ENCODE results near the gene TGFBR3.

Gene TGFBR3

DNA sequence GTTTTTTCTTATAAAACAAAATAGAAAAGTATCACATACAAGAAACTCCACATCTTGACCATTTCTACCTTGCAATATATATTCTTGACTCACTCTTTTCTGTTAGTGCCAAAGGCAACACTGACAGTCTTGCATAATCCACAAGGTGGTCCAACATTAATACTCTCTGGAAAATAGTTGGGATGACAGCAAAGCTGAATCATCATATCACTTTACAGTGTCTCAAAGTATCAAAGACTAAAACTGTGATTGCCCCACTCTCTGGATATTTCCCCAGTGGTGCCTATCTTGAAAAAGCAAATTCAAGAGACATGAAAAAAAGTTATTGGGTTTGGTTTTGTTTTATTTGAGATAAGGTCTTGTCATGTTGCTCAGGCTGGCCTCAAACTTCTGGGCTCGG, 14.6 kb upstream of the TGFBR3 start:
- Histone ChIP-seq H3K4me1 (ENCODE audit: control insufficient read depth in 1 of 2, insufficient read depth in 2 of 2, low read length in 2 of 2) (peaks cover 6 to 10% of the 10 kb centered on the region in 2 donors), H3K9me3 (ENCODE audit: control insufficient read depth in 1 of 2, low read length in 2 of 2) (no peaks in the 10 kb centered on the region), H3K4me3 (ENCODE audit: low read depth in 1 of 2, low read length in 2 of 2) (no peak overlapping the region), H3K36me3 (ENCODE audit: control insufficient read depth in 1 of 2, insufficient read depth in 2 of 2, low read length in 2 of 2) (no peaks in the 10 kb centered on the region), H3K27ac (ENCODE audit: low read length) (no peak overlapping the region), H3K27me3 (ENCODE audit: low read depth, low read length) (no peaks in the 10 kb centered on the region)

DNA sequence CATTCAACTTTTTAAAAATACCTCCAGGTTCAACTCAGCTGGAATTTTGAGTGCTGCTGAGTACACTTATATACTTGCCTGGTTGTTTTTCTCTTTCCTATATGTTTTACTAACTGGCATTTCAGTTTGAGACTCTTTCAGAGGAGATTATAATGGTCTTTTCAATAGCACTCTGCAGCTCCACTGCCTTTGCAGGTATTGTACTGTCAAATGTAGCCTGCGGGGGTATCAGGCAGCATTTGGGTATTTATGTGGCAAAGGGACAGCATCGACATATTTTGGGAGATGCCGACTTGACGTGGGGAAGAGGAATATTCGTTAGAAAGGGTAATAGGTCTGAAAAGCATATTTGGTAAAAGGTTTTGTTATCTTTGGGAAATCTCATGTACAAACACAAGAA, 11.1 kb upstream of the TGFBR3 start:
- peaks cover 6 to 13% of the 10 kb centered on the region in 2 donors for H3K4me1 ChIP-seq (ENCODE audit: control insufficient read depth in 1 of 2, insufficient read depth in 2 of 2, low read length in 2 of 2)
- no peak overlapping the region for H3K27ac ChIP-seq (ENCODE audit: low read length)
- H3K9me3 ChIP-seq (ENCODE audit: control insufficient read depth in 1 of 2, low read length in 2 of 2): no peaks in the 10 kb centered on the region
- no peaks in the 10 kb centered on the region for H3K27me3 ChIP-seq (ENCODE audit: low read depth, low read length)
- no peaks in the 10 kb centered on the region for H3K36me3 ChIP-seq (ENCODE audit: control insufficient read depth in 1 of 2, insufficient read depth in 2 of 2, low read length in 2 of 2)
- H3K4me3 ChIP-seq (ENCODE audit: low read depth in 1 of 2, low read length in 2 of 2): no peak overlapping the region

- Histone ChIP-seq H3K27ac (ENCODE audit: low read length) (no peak overlapping the region), H3K27me3 (ENCODE audit: low read depth, low read length) (no peaks in the 10 kb centered on the region), H3K4me3 (ENCODE audit: low read depth in 1 of 2, low read length in 2 of 2) (no peak overlapping the region), H3K36me3 (ENCODE audit: control insufficient read depth in 1 of 2, insufficient read depth in 2 of 2, low read length in 2 of 2) (no peaks in the 10 kb centered on the region), H3K4me1 (ENCODE audit: control insufficient read depth in 1 of 2, insufficient read depth in 2 of 2, low read length in 2 of 2) (peaks cover 6 to 17% of the 10 kb centered on the region in 2 donors), H3K9me3 (ENCODE audit: control insufficient read depth in 1 of 2, low read length in 2 of 2) (no peaks in the 10 kb centered on the region)
Observed at GRCh38 chr1:91895832-91896556, 10.0 kb upstream of the TGFBR3 start.

GRCh38 chr1:91894036-91894761, 8.2 kb upstream of the TGFBR3 start:
- no peaks in the 10 kb centered on the region for H3K27me3 ChIP-seq (ENCODE audit: low read depth, low read length)
- H3K9me3 ChIP-seq (ENCODE audit: control insufficient read depth in 1 of 2, low read length in 2 of 2): no peaks in the 10 kb centered on the region
- H3K4me3 ChIP-seq (ENCODE audit: low read depth in 1 of 2, low read length in 2 of 2): no peak overlapping the region
- no peak overlapping the region for H3K27ac ChIP-seq (ENCODE audit: low read length)
- no peaks in the 10 kb centered on the region for H3K36me3 ChIP-seq (ENCODE audit: control insufficient read depth in 1 of 2, insufficient read depth in 2 of 2, low read length in 2 of 2)
- peaks cover 6 to 17% of the 10 kb centered on the region in 2 donors for H3K4me1 ChIP-seq (ENCODE audit: control insufficient read depth in 1 of 2, insufficient read depth in 2 of 2, low read length in 2 of 2)

- Histone ChIP-seq H3K4me1 (ENCODE audit: control insufficient read depth in 1 of 2, insufficient read depth in 2 of 2, low read length in 2 of 2) (peaks cover 2 to 8% of the 10 kb centered on the region in 2 donors), H3K27ac (ENCODE audit: low read length) (no peak overlapping the region), H3K4me3 (ENCODE audit: low read depth in 1 of 2, low read length in 2 of 2) (no peak overlapping the region), H3K36me3 (ENCODE audit: control insufficient read depth in 1 of 2, insufficient read depth in 2 of 2, low read length in 2 of 2) (no peaks in the 10 kb centered on the region), H3K9me3 (ENCODE audit: control insufficient read depth in 1 of 2, low read length in 2 of 2) (no peaks in the 10 kb centered on the region), H3K27me3 (ENCODE audit: low read depth, low read length) (no peaks in the 10 kb centered on the region)
Observed at GRCh38 chr1:91891969-91892368, 6.0 kb upstream of the TGFBR3 start.

- Histone ChIP-seq H3K4me3 (ENCODE audit: low read depth in 1 of 2, low read length in 2 of 2) (no peak overlapping the region), H3K36me3 (ENCODE audit: control insufficient read depth in 1 of 2, insufficient read depth in 2 of 2, low read length in 2 of 2) (no peaks in the 10 kb centered on the region), H3K27ac (ENCODE audit: low read length) (no peak overlapping the region), H3K9me3 (ENCODE audit: control insufficient read depth in 1 of 2, low read length in 2 of 2) (no peaks in the 10 kb centered on the region), H3K4me1 (ENCODE audit: control insufficient read depth in 1 of 2, insufficient read depth in 2 of 2, low read length in 2 of 2) (peaks cover 0 to 7% of the 10 kb centered on the region in 2 donors), H3K27me3 (ENCODE audit: low read depth, low read length) (no peaks in the 10 kb centered on the region)
Observed at GRCh38 chr1:91891454-91891853, 5.5 kb upstream of the TGFBR3 start.

DNA sequence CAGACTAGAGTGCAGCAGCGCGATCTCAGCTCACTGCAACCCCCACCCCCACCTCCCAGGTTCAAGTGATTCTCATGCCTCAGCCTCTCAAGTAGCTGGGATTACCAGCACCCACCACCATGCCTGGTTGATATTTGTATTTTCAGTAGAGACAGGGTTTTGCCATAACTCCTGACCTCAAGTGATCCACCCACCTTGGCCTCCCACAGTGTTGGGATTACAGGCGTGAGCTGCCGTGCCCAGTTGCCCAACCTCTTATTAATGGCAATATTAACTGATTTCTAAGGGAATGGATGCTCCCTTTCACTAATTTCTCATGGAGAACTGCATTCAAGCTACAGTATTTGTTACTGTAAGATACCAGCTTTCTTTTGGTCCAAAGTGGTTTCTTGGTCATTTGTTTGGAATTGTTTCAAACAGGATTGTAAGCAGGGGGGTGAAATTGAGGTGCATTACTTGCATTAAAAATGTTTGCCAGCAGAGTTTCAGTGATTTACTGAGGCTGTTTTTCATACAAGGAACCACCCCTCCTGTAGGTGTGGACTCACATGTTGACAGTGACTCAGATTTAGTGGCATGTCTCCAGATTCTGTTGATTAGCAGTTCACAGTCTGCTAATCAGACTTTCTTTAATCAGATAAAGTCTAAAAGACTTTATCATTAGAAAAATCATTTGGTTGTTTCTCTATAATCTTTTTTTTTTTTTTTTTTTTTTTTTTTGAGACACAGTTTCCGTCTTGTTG, 3.9 kb upstream of the TGFBR3 start:
- no peaks in the 10 kb centered on the region for H3K9me3 ChIP-seq (ENCODE audit: control insufficient read depth in 1 of 2, low read length in 2 of 2)
- H3K36me3 ChIP-seq (ENCODE audit: control insufficient read depth in 1 of 2, insufficient read depth in 2 of 2, low read length in 2 of 2): no peaks in the 10 kb centered on the region
- no peak overlapping the region for H3K4me3 ChIP-seq (ENCODE audit: low read depth in 1 of 2, low read length in 2 of 2)
- H3K4me1 ChIP-seq (ENCODE audit: control insufficient read depth in 1 of 2, insufficient read depth in 2 of 2, low read length in 2 of 2): peaks cover 0 to 7% of the 10 kb centered on the region in 2 donors
- no peaks in the 10 kb centered on the region for H3K27me3 ChIP-seq (ENCODE audit: low read depth, low read length)
- no peak overlapping the region for H3K27ac ChIP-seq (ENCODE audit: low read length)

- H3K4me1 ChIP-seq (ENCODE audit: control insufficient read depth in 1 of 2, insufficient read depth in 2 of 2, low read length in 2 of 2): peaks cover 0 to 11% of the 10 kb centered on the region in 2 donors
- no peaks in the 10 kb centered on the region for H3K27me3 ChIP-seq (ENCODE audit: low read depth, low read length)
- peak overlapping the region; percentile 71 for H3K27ac ChIP-seq (ENCODE audit: low read length)
- H3K9me3 ChIP-seq (ENCODE audit: control insufficient read depth in 1 of 2, low read length in 2 of 2): no peaks in the 10 kb centered on the region
- H3K36me3 ChIP-seq (ENCODE audit: control insufficient read depth in 1 of 2, insufficient read depth in 2 of 2, low read length in 2 of 2): no peaks in the 10 kb centered on the region
- peak overlapping the region; percentile 77 to 97 for H3K4me3 ChIP-seq (ENCODE audit: low read depth in 1 of 2, low read length in 2 of 2)
Observed at GRCh38 chr1:91885213-91885715, 687 bp downstream of the TGFBR3 start.

GRCh38 chr1:91884459-91885212, 1.3 kb downstream of the TGFBR3 start:
- no peaks in the 10 kb centered on the region for H3K27me3 ChIP-seq (ENCODE audit: low read depth, low read length)
- H3K36me3 ChIP-seq (ENCODE audit: control insufficient read depth in 1 of 2, insufficient read depth in 2 of 2, low read length in 2 of 2): no peaks in the 10 kb centered on the region
- peaks cover 0 to 14% of the 10 kb centered on the region in 2 donors for H3K4me1 ChIP-seq (ENCODE audit: control insufficient read depth in 1 of 2, insufficient read depth in 2 of 2, low read length in 2 of 2)
- no peaks in the 10 kb centered on the region for H3K9me3 ChIP-seq (ENCODE audit: control insufficient read depth in 1 of 2, low read length in 2 of 2)
- H3K27ac ChIP-seq (ENCODE audit: low read length): peak overlapping the region; percentile 71
- H3K4me3 ChIP-seq (ENCODE audit: low read depth in 1 of 2, low read length in 2 of 2): peak overlapping the region; percentile 77 to 97

DNA sequence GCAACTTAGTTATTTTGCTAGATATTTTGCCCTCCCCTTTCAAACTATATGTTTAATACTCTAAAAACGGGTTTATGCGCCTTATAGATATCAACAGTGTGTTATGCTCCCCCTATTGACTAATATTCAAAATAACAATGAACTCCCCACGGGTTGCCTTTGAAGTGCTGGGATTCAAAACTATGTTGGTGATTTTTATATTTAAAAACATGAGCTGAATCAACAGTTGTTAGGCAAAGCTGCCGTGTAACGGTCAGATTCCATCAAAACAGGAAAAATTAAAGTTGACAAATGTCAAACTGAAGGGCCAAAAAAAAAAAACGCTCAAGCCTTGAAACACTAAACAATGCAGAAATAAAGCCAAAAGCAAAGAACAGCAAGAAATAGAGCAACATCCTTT, 2.5 kb downstream of the TGFBR3 start:
- Histone ChIP-seq H3K36me3 (ENCODE audit: control insufficient read depth in 1 of 2, insufficient read depth in 2 of 2, low read length in 2 of 2) (no peaks in the 10 kb centered on the region), H3K4me3 (ENCODE audit: low read depth in 1 of 2, low read length in 2 of 2) (peak overlapping the region; percentile 43 to 97), H3K27ac (ENCODE audit: low read length) (peak overlapping the region; percentile 60), H3K4me1 (ENCODE audit: control insufficient read depth in 1 of 2, insufficient read depth in 2 of 2, low read length in 2 of 2) (peaks cover 2 to 18% of the 10 kb centered on the region in 2 donors), H3K27me3 (ENCODE audit: low read depth, low read length) (no peaks in the 10 kb centered on the region), H3K9me3 (ENCODE audit: control insufficient read depth in 1 of 2, low read length in 2 of 2) (no peaks in the 10 kb centered on the region)

Measured in muscle layer of duodenum (tissue), 2 donors.